ENCODE data around the gene APP.

The APP gene

GRCh38 chr21:26061437-26061836, 109.1 kb downstream of the APP start:
- H3K36me3 ChIP-seq (ENCODE audit: control insufficient read depth, insufficient read depth, low read length) = no peaks in the 10 kb centered on the region
- H3K27me3 ChIP-seq (ENCODE audit: control insufficient read depth, insufficient read depth, low read length) = no peaks in the 10 kb centered on the region
- no peaks in the 10 kb centered on the region for H3K4me1 ChIP-seq
- no peak overlapping the region for H3K9ac ChIP-seq
- no peak for TF ChIP-seq CTCF (IDR thresholded peaks at IDR 0.05)
- H3K4me3 ChIP-seq (ENCODE audit: low read depth, low read length) = no peak overlapping the region
- H3K79me2 ChIP-seq = no peaks in the 10 kb centered on the region
- H3K9me3 ChIP-seq (ENCODE audit: control insufficient read depth, low read length) = no peaks in the 10 kb centered on the region
- H3K4me2 ChIP-seq (ENCODE audit: low read length) = no peak overlapping the region
- H2AFZ ChIP-seq = no peak overlapping the region
- H3K27ac ChIP-seq = no peak overlapping the region

- Histone ChIP-seq H3K4me2 (ENCODE audit: low read length) (no peak overlapping the region), H3K4me1 (no peaks in the 10 kb centered on the region), H3K4me3 (ENCODE audit: low read depth, low read length) (no peak overlapping the region), H3K9ac (no peak overlapping the region), H3K27ac (no peak overlapping the region), H2AFZ (no peak overlapping the region), H3K36me3 (ENCODE audit: control insufficient read depth, insufficient read depth, low read length) (no peaks in the 10 kb centered on the region), H3K27me3 (ENCODE audit: control insufficient read depth, insufficient read depth, low read length) (no peaks in the 10 kb centered on the region), H3K9me3 (ENCODE audit: control insufficient read depth, low read length) (no peaks in the 10 kb centered on the region), H3K79me2 (no peaks in the 10 kb centered on the region)
- no peak for TF ChIP-seq CTCF (IDR thresholded peaks at IDR 0.05)
Measured at GRCh38 chr21:26060335-26061115, 110.0 kb downstream of the APP start.

GRCh38 chr21:26057477-26058170, 112.9 kb downstream of the APP start:
- H3K4me1 ChIP-seq = no peaks in the 10 kb centered on the region
- no peak for TF ChIP-seq CTCF (IDR thresholded peaks at IDR 0.05)

GRCh38 chr21:26055841-26056264, 114.7 kb downstream of the APP start:
- Histone ChIP-seq H3K9me3 (ENCODE audit: control insufficient read depth, low read length) (no peaks in the 10 kb centered on the region), H3K4me2 (ENCODE audit: low read length) (no peak overlapping the region), H3K4me1 (no peaks in the 10 kb centered on the region), H3K79me2 (no peaks in the 10 kb centered on the region), H3K27ac (no peak overlapping the region), H3K4me3 (ENCODE audit: low read depth, low read length) (no peak overlapping the region), H3K9ac (no peak overlapping the region), H2AFZ (no peak overlapping the region), H3K36me3 (ENCODE audit: control insufficient read depth, insufficient read depth, low read length) (no peaks in the 10 kb centered on the region), H3K27me3 (ENCODE audit: control insufficient read depth, insufficient read depth, low read length) (no peaks in the 10 kb centered on the region)
- no peak for TF ChIP-seq CTCF (IDR thresholded peaks at IDR 0.05)

More at GRCh38 chr21:26057477-26058170, 112.9 kb downstream of the APP start:
- no peak overlapping the region for H3K9ac ChIP-seq
- H3K36me3 ChIP-seq (ENCODE audit: control insufficient read depth, insufficient read depth, low read length) = no peaks in the 10 kb centered on the region
- H3K9me3 ChIP-seq (ENCODE audit: control insufficient read depth, low read length) = no peaks in the 10 kb centered on the region
- no peak overlapping the region for H3K27ac ChIP-seq
- H3K4me2 ChIP-seq (ENCODE audit: low read length) = no peak overlapping the region
- no peaks in the 10 kb centered on the region for H3K79me2 ChIP-seq
- H3K4me3 ChIP-seq (ENCODE audit: low read depth, low read length) = no peak overlapping the region
- no peak overlapping the region for H2AFZ ChIP-seq
- H3K27me3 ChIP-seq (ENCODE audit: control insufficient read depth, insufficient read depth, low read length) = no peaks in the 10 kb centered on the region

All from parathyroid adenoma (tissue), 2 donors.